Measurements from ENCODE around the gene PLCXD3.

PLCXD3 gene, protein sequence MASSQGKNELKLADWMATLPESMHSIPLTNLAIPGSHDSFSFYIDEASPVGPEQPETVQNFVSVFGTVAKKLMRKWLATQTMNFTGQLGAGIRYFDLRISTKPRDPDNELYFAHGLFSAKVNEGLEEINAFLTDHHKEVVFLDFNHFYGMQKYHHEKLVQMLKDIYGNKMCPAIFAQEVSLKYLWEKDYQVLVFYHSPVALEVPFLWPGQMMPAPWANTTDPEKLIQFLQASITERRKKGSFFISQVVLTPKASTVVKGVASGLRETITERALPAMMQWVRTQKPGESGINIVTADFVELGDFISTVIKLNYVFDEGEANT

DNA sequence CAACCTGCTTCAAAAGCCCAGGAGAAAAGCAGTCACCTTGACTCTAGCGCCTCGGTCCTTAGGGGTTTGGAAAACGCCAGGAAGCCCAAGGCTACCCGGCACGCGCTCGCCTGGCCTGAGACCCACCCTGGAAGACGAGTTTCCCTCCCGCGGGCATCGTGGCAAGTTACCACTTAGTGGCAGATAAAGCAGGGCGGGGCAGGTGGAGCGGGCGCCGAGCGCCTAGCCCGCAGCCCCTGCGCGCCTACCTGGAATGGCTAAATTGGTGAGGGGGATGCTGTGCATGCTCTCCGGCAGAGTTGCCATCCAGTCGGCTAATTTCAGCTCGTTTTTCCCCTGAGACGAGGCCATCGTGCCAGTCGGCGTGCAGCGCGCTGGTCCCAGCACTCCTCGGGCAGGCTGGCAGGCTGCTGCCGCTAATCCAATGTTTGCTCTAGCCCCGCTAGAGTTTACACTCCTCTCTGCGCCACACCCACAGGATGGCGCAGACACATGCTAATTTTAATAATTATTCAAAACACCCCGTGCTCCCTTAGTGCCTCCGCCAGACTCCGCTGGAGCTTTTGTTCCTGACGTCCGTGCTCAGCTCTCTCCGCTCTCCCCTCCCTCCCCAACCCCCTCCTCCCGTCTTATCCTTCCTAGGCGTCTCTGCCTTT, at the start of gene PLCXD3:
Gene PLCXD3 (minus strand): TSS at position 426 of the 656 bp plus-strand sequence. CDS start 75 bp downstream, at position 351.
- TF ChIP-seq, protein P1, sequence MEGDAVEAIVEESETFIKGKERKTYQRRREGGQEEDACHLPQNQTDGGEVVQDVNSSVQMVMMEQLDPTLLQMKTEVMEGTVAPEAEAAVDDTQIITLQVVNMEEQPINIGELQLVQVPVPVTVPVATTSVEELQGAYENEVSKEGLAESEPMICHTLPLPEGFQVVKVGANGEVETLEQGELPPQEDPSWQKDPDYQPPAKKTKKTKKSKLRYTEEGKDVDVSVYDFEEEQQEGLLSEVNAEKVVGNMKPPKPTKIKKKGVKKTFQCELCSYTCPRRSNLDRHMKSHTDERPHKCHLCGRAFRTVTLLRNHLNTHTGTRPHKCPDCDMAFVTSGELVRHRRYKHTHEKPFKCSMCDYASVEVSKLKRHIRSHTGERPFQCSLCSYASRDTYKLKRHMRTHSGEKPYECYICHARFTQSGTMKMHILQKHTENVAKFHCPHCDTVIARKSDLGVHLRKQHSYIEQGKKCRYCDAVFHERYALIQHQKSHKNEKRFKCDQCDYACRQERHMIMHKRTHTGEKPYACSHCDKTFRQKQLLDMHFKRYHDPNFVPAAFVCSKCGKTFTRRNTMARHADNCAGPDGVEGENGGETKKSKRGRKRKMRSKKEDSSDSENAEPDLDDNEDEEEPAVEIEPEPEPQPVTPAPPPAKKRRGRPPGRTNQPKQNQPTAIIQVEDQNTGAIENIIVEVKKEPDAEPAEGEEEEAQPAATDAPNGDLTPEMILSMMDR (conservative IDR thresholded peaks at IDR 0.05), result no peak
- H3K27ac ChIP-seq, result no peak within 1 kb of the TSS; the same call in 1 of the 2 replicates

DNA sequence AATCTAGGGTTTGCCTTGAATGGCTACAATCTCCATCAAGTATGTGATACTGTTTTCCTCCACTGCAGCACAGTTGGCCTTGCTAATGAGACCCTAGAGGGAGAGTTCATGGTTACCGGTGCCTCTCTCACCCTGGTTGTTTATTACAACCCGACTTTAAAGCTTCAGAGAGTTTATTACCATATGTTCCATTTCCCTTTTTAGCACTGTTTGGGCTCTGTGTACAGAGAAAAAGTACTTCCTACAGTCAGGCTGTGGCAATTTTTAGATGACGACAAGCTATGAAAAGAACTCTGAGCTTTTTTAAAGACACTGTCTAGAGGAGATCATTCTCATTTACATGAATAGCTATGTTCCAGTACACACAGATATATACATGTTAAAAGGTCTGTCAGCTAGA, 48.8 kb upstream of the PLCXD3 start:
- TF ChIP-seq, protein P1 (conservative IDR thresholded peaks at IDR 0.05), result no peak
- H3K27ac ChIP-seq, result no peak overlapping the region

DNA sequence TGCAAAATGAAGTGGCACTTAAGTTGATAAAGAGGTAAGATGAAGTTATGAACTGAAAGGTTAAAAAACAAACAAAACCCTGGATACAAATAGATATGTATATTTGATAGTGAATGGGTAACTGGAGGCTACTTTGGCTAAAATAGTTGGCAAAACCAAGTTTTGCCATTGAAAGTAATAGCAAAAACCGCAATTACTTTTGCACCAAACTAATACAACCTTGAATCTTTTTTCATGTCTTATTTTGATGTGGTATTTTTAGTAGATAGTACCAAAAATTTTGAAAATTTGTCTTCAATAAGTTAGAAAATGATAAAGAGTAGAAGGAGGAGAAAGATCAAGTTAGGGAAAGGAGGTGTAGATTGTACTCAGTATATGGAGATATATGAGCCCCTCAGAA, 47.9 kb upstream of the PLCXD3 start:
- TF ChIP-seq, protein P1 (conservative IDR thresholded peaks at IDR 0.05), result no peak

DNA sequence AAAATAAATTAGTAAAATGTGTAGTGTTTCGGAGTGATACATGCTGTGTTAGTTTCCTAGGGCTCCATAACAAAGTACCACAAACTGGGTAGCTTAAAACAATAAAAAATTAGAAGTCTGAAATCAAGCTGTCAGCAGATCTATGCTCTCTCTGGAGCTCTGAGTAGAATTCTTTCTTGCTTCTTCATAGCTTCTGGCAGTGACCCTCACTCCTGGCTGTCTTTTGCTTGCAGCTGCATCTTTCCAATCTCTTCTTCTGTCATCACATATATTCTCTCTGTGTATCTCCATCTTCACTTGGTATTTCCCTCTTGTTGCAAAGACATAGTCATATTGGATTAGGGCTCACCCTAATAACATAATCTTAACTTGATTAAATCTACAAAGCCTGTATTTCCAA, 37.6 kb upstream of the PLCXD3 start:
- TF ChIP-seq, protein P1 (conservative IDR thresholded peaks at IDR 0.05), result no peak
- no peak overlapping the region for H3K27ac ChIP-seq

More for the DNA sequence above, 47.9 kb upstream of the PLCXD3 start:
- H3K27ac ChIP-seq, result no peak overlapping the region

DNA sequence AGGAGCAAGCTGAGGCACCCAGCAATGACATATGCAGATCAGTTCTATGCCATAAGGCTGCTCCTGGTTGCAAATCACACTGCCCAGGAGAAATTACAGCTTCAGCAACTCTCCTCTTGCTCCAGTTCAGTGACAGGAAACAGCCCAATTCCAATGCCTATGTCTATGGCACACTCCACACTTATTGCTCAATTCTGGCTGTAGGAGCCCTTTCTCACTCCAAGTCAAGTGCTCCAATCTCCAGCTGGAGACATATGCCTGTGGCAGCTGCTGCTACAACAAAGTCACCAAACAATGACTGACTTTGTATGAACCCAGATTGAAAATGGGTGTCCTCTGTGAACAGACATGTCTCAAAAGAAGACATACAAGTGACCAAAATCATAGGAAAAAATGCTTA, 31.8 kb upstream of the PLCXD3 start:
- H3K27ac ChIP-seq, result no peak overlapping the region
- TF ChIP-seq, protein P1 (conservative IDR thresholded peaks at IDR 0.05), result no peak

DNA sequence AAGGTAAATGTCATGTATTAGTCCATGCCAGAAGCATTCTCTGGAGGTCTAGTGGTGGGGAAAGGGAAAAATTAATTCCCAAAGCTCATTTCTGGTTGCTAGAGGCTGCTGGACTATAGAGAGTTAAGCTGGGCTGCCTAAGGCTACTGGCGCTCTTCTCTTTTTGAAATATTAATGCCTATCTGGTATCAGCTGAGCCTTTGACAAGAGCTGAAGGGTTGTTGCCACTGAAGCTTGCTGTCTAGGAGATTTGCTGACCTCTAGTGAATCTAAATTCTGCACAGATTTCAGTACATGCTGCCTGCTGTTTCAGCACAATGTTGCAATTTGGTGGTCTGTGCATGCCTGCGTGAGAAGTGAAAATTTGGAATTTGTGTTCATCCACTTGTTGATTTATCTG, 29.1 kb upstream of the PLCXD3 start:
- TF ChIP-seq, protein P1 (conservative IDR thresholded peaks at IDR 0.05), result peak; percentile 16; the same call in 1 of the 2 replicates
- H3K27ac ChIP-seq, result no peak overlapping the region

DNA sequence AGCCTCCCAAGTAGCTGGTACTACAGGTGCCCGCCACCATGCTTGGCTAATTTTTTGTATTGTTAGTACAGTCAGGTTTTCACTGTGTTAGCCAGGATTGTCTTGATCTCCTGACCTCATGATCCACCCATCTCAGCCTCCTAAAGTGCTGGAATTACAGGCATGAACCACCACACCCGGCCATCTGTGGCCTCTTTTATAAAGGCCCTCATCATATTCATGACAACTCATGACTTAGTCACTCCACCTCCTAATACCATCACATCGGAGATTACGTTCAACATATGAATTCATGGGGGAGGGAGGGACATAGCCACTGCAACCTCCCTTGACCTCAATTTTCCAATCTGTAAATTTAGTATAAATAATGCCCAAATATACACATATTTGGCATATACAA, 27.2 kb upstream of the PLCXD3 start:
- H3K27ac ChIP-seq, result no peak overlapping the region
- TF ChIP-seq, protein P1 (conservative IDR thresholded peaks at IDR 0.05), result no peak
